Ishikawa (cell line): Measurements from ENCODE around the gene TMEM52B.

ENCODE experiments used
- CEBPB ChIP-seq: IDR thresholded peaks from 2 replicates; pipeline ENCODE4 v1.6.1; 2012
- CREB1 ChIP-seq: IDR thresholded peaks from 2 replicates; pipeline ENCODE4 v1.6.1; 2012; ENCODE audit warnings: low read depth
- EGR1 ChIP-seq: IDR thresholded peaks from 2 replicates; pipeline ENCODE4 v1.6.1; 2012
- EP300 ChIP-seq: IDR thresholded peaks from 2 replicates; pipeline ENCODE4 v1.6.1; 2012; ENCODE audit warnings: borderline replicate concordance
- FOXM1 ChIP-seq: IDR thresholded peaks from 2 replicates; pipeline ENCODE4 v1.6.1; 2012; ENCODE audit warnings: low read depth, borderline replicate concordance
- MAX ChIP-seq: IDR thresholded peaks from 2 replicates; pipeline ENCODE4 v1.6.1; 2012
- NFIC ChIP-seq: IDR thresholded peaks from 2 replicates; pipeline ENCODE4 v1.6.1; 2012
- RAD21 ChIP-seq: IDR thresholded peaks from 2 replicates; pipeline ENCODE4 v1.6.1; 2012; ENCODE audit warnings: low read depth
- REST ChIP-seq: IDR thresholded peaks from 2 replicates; pipeline ENCODE4 v1.6.1; 2012; ENCODE audit warnings: low read depth, mild to moderate bottlenecking
- TAF1 ChIP-seq: IDR thresholded peaks from 2 replicates; pipeline ENCODE4 v1.6.1; 2012; ENCODE audit warnings: low read depth, mild to moderate bottlenecking
- TCF12 ChIP-seq: IDR thresholded peaks from 2 replicates; pipeline ENCODE4 v1.6.1; 2012; ENCODE audit warnings: low read depth
- TEAD4 ChIP-seq: IDR thresholded peaks from 2 replicates; pipeline ENCODE4 v1.6.1; 2012
- USF1 ChIP-seq: IDR thresholded peaks from 2 replicates; pipeline ENCODE4 v1.6.1; 2012
- YY1 ChIP-seq: IDR thresholded peaks from 2 replicates; pipeline ENCODE4 v1.6.1; 2012; ENCODE audit warnings: low read depth
- ZBTB7A ChIP-seq: IDR thresholded peaks from 2 replicates; pipeline ENCODE4 v1.6.1; 2012; ENCODE audit warnings: low read depth

TMEM52B gene

GRCh38 chr12:10191865-10192264 lies 13.0 kb downstream of the TMEM52B start:
- TF ChIP-seq TCF12 = no peak
- TF ChIP-seq NFIC = peak; percentile 57
- peak; percentile 56 for TF ChIP-seq TEAD4

GRCh38 chr12:10194160-10194670 lies 15.4 kb downstream of the TMEM52B start:
- no peak for TF ChIP-seq REST
- TF ChIP-seq MAX = no peak
- no peak for TF ChIP-seq CEBPB
- TF ChIP-seq RAD21 = no peak
- no peak for TF ChIP-seq FOXM1
- TF ChIP-seq EP300 = no peak
- TF ChIP-seq USF1 = no peak
- TF ChIP-seq CREB1 = no peak
- no peak for TF ChIP-seq TAF1
- TF ChIP-seq NFIC = no peak
- TF ChIP-seq EGR1 = no peak
- TF ChIP-seq YY1 = no peak
- TF ChIP-seq ZBTB7A = no peak
- no peak for TF ChIP-seq TCF12
- no peak for TF ChIP-seq TEAD4

GRCh38 chr12:10196210-10196609 lies 17.4 kb downstream of the TMEM52B start:
- TF ChIP-seq YY1 (no peak), REST (no peak), EP300 (no peak), RAD21 (no peak), TEAD4 (no peak), FOXM1 (no peak), TAF1 (no peak), CREB1 (no peak), USF1 (no peak), MAX (no peak), EGR1 (no peak), TCF12 (no peak), ZBTB7A (no peak)

GRCh38 chr12:10197879-10198278 lies 19.0 kb downstream of the TMEM52B start:
- TF ChIP-seq EGR1 = no peak
- TF ChIP-seq CEBPB = no peak
- no peak for TF ChIP-seq ZBTB7A
- TF ChIP-seq TCF12 = no peak

GRCh38 chr12:10205220-10205807 lies 26.5 kb downstream of the TMEM52B start:
- no peak for TF ChIP-seq USF1
- no peak for TF ChIP-seq RAD21
- no peak for TF ChIP-seq CEBPB
- TF ChIP-seq EP300 = no peak
- no peak for TF ChIP-seq EGR1
- no peak for TF ChIP-seq FOXM1
- TF ChIP-seq YY1 = no peak
- TF ChIP-seq TAF1 = no peak
- no peak for TF ChIP-seq MAX
- TF ChIP-seq TCF12 = no peak
- TF ChIP-seq TEAD4 = no peak
- no peak for TF ChIP-seq ZBTB7A
- no peak for TF ChIP-seq REST
- no peak for TF ChIP-seq CREB1
- no peak for TF ChIP-seq NFIC
